ENCODE measurements around the gene DIP2B.

Gene DIP2B

DNA sequence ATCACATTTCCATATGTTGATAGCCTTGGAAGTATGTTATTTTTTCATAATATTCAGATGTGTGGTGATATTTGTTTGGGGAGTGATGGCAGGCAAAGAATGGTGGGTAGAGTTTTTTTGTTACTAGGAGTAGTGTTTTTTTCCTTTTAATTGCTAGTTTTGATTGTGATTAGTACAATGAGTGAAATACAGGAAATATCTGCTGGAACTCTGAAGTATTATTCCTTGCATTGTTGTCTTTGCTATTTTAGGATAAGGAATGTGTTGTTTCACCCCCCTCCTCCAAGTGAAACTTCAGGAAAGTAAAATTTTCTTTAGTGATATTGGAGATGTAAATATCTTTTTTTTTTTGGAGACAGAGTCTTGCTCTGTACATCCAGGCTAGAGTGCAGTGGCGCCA lies 105.4 kb downstream of the DIP2B start:
- no peak for DNase-seq (ENCODE audit: low read depth)
- TF ChIP-seq, protein P1, sequence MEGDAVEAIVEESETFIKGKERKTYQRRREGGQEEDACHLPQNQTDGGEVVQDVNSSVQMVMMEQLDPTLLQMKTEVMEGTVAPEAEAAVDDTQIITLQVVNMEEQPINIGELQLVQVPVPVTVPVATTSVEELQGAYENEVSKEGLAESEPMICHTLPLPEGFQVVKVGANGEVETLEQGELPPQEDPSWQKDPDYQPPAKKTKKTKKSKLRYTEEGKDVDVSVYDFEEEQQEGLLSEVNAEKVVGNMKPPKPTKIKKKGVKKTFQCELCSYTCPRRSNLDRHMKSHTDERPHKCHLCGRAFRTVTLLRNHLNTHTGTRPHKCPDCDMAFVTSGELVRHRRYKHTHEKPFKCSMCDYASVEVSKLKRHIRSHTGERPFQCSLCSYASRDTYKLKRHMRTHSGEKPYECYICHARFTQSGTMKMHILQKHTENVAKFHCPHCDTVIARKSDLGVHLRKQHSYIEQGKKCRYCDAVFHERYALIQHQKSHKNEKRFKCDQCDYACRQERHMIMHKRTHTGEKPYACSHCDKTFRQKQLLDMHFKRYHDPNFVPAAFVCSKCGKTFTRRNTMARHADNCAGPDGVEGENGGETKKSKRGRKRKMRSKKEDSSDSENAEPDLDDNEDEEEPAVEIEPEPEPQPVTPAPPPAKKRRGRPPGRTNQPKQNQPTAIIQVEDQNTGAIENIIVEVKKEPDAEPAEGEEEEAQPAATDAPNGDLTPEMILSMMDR (IDR thresholded peaks at IDR 0.05; ENCODE audit: insufficient read depth, low read depth, low read length, missing control alignments), result no peak
- no peak overlapping the region for H3K4me3 ChIP-seq (ENCODE audit: low read length)

DNA sequence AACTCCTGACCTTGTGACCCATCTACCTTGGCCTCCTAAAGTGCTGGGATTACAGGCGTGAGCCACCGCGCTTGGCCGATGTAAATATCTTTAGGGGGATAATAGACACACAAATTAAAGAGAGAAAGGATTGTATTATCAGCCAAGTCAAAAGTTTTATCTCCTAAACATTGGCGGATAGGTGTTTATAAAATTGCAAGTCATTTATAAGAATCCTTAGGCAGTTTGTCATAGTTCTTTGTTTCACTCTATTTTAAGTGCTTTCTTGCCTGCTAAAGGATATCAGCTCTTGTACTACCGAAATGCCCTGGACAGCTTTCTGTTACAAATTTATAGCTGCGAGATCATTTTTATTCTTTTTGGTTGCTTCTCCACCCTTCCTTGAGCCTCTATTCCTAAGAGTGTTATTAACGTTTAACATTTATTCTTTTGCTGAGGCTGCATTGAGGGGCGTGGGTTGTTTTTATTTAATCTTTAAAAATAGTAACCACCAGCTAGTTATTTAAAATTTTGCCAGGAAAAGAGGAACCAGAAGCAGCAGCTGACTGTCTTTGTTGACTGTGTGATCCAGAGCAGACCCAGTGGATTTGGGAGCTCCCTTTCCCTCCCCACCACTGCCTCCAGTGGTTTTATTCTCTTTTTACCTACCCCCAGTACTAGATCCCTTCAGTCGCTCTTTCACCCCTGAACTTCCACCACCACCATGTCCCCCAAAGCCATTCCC lies 106.4 kb downstream of the DIP2B start:
- no peak overlapping the region for H3K4me3 ChIP-seq (ENCODE audit: low read length)
- no peak for DNase-seq (ENCODE audit: low read depth)
- TF ChIP-seq, protein P1 (IDR thresholded peaks at IDR 0.05; ENCODE audit: insufficient read depth, low read depth, low read length, missing control alignments), result no peak

DNA sequence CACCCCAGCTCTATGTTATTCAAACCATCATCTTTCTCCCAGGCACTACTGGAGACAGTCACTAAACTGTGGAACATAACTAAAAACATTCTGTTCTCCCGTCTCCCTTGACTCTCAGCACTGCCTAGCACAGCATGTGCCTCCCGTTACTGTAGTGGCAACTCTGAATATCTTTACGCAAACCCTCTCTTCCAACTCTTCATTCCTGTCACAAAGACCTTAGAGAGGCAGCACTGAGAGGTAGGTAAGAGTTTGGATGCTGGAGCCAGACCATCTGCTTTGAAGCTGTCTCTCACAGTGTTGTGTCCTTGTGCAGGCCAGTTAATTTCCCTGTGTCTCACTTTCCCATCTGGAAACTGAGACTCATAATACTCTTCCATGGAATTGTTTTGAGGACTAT lies 108.1 kb downstream of the DIP2B start:
- DNase-seq (ENCODE audit: low read depth), result no peak
- TF ChIP-seq, protein P1 (IDR thresholded peaks at IDR 0.05; ENCODE audit: insufficient read depth, low read depth, low read length, missing control alignments), result no peak

DNA sequence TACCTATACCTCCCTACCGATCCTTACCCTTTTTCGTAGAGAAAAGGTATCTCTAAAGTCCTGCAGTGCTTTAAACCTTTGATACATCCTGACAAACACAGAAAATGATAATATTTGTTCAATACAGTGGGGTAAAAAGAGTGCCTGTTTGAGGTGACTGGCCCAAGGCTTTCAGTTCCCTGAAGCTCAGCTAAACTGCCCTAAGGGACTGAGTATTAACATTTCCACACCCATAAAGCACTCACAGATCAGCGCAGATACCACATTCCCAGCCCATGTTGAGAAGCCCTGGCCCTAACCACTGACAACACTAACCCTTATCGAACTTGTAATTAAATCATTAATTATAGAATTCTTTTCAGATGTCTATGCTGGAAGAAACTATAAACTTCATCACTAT lies 108.7 kb downstream of the DIP2B start:
- no peak overlapping the region for H3K4me3 ChIP-seq (ENCODE audit: low read length)
- TF ChIP-seq, protein P1 (IDR thresholded peaks at IDR 0.05; ENCODE audit: insufficient read depth, low read depth, low read length, missing control alignments), result no peak
- DNase-seq (ENCODE audit: low read depth), result no peak

More for the DNA sequence above, 108.1 kb downstream of the DIP2B start:
- H3K4me3 ChIP-seq (ENCODE audit: low read length), result no peak overlapping the region

DNA sequence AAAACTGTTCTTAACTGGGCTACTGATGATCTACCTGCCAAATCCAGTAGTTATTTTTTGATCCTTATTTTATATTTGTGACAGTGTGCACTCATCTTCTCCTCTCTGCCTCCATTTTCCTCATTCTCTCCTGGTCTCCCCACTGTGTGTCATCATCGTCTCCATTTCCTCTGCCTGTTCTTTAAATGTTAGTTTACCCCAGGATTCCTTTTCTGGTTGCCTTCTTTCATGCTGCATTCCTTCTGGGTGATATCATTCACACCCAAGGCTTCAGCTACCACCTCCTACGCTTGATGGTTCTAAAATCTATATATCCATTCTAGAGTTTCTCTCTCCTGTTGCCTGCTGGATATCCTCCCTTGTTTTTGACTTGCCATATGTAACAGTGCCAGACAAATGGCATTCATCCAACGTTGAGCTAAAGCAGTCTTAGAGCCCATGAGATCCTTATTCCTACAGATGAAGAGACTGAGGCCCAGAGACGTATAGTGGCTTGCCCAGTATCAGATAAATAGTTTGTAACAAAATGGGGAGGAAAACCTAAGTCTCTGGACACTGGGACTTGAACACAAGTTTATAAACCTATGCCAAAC lies 109.5 kb downstream of the DIP2B start:
- no peak overlapping the region for H3K4me3 ChIP-seq (ENCODE audit: low read length)
- TF ChIP-seq, protein P1 (IDR thresholded peaks at IDR 0.05; ENCODE audit: insufficient read depth, low read depth, low read length, missing control alignments), result no peak
- DNase-seq (ENCODE audit: low read depth), result peak; percentile 88

DNA sequence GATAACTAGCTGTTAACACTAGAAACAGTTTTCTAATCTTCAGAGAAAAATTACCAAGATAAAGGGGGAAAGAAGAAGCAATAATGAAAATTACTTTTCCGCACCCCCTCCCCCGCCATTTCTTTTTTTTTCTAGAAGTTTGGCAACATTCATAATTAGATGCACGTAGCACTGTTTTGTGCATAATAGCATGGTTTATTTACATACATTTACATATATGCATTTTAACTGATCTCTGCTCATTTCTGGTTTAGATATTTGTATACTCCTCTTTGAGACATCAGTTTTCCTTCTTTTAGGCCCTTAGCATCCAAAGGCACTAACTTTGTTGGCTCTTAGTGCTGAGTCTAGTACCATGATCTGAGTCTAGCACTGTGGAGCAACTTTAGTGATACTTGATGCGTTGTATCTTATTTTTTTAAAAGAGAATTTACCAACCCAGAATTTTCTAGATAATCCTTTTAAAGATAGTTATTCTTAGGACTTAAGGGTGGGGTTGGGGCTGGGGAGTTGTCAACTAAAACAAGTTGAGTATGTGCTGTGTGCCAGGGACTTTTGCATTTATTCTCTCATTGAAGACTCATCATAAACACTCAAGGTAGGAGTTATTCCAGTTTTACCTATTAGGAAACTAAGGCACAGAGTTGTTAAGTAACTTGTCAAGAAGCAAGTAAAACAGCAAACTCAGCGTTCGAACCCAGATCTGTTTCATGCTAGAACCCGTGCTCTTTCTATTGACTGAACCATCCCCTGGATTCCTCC lies 110.5 kb downstream of the DIP2B start:
- TF ChIP-seq, protein P1 (IDR thresholded peaks at IDR 0.05; ENCODE audit: insufficient read depth, low read depth, low read length, missing control alignments), result no peak
- DNase-seq (ENCODE audit: low read depth), result peak; percentile 83
- H3K4me3 ChIP-seq (ENCODE audit: low read length), result no peak overlapping the region

Measured in epithelial cell of esophagus (primary cell).